Measurements from ENCODE around the gene FGFR4. TPM values are rescaled to one million over a fixed set of nuclear protein-coding genes. Genes with fewer than 3 reads are reported as not detected.
A peak's percentile ranks its signal among the peaks of the same experiment; 100 is the strongest.

The FGFR4 gene
- total RNA-seq, 1 donor from 2014 or later, result 1.7 TPM

GRCh38 chr5:177096162-177097015 lies 9.7 kb downstream of the FGFR4 start:
- Mint-ChIP-seq H3K27ac (ENCODE audit: unreplicated experiment) (no peak overlapping the region), H3K4me1 (ENCODE audit: unreplicated experiment) (peaks cover 30% of the 10 kb centered on the region), H3K27me3 (ENCODE audit: unreplicated experiment) (no peaks in the 10 kb centered on the region), H3K9me3 (ENCODE audit: unreplicated experiment) (no peaks in the 10 kb centered on the region), H3K36me3 (ENCODE audit: unreplicated experiment) (no peaks in the 10 kb centered on the region), H3K4me3 (ENCODE audit: unreplicated experiment) (no peak overlapping the region)
- no peak for DNase-seq (ENCODE audit: extremely low spot score, unreplicated experiment)
- TF ChIP-seq CTCF (IDR thresholded peaks at IDR 0.05), result no peak

- Mint-ChIP-seq H3K36me3 (ENCODE audit: unreplicated experiment) (no peaks in the 10 kb centered on the region), H3K4me3 (ENCODE audit: unreplicated experiment) (no peak overlapping the region), H3K4me1 (ENCODE audit: unreplicated experiment) (peaks cover 30% of the 10 kb centered on the region), H3K27me3 (ENCODE audit: unreplicated experiment) (no peaks in the 10 kb centered on the region), H3K9me3 (ENCODE audit: unreplicated experiment) (no peaks in the 10 kb centered on the region), H3K27ac (ENCODE audit: unreplicated experiment) (no peak overlapping the region)
- DNase-seq (ENCODE audit: extremely low spot score, unreplicated experiment), result no peak
- TF ChIP-seq CTCF (IDR thresholded peaks at IDR 0.05), result no peak
These were observed 10.6 kb downstream of the FGFR4 start for GRCh38 chr5:177097016-177097985.

- H3K9me3 Mint-ChIP-seq (ENCODE audit: unreplicated experiment), result no peaks in the 10 kb centered on the region
- peaks cover 30% of the 10 kb centered on the region for H3K4me1 Mint-ChIP-seq (ENCODE audit: unreplicated experiment)
- TF ChIP-seq CTCF (IDR thresholded peaks at IDR 0.05), result no peak
- no peak overlapping the region for H3K4me3 Mint-ChIP-seq (ENCODE audit: unreplicated experiment)
- H3K36me3 Mint-ChIP-seq (ENCODE audit: unreplicated experiment), result no peaks in the 10 kb centered on the region
- no peak for DNase-seq (ENCODE audit: extremely low spot score, unreplicated experiment)
- H3K27me3 Mint-ChIP-seq (ENCODE audit: unreplicated experiment), result no peaks in the 10 kb centered on the region
- H3K27ac Mint-ChIP-seq (ENCODE audit: unreplicated experiment), result no peak overlapping the region
These were observed 11.4 kb downstream of the FGFR4 start for GRCh38 chr5:177098120-177098469.

- TF ChIP-seq CTCF (IDR thresholded peaks at IDR 0.05), result no peak
- Mint-ChIP-seq H3K4me3 (ENCODE audit: unreplicated experiment) (no peak overlapping the region), H3K27me3 (ENCODE audit: unreplicated experiment) (no peaks in the 10 kb centered on the region), H3K9me3 (ENCODE audit: unreplicated experiment) (no peaks in the 10 kb centered on the region), H3K4me1 (ENCODE audit: unreplicated experiment) (peaks cover 30% of the 10 kb centered on the region), H3K27ac (ENCODE audit: unreplicated experiment) (peak overlapping the region; percentile 71), H3K36me3 (ENCODE audit: unreplicated experiment) (no peaks in the 10 kb centered on the region)
- DNase-seq (ENCODE audit: extremely low spot score, unreplicated experiment), result no peak
These were observed 11.9 kb downstream of the FGFR4 start for GRCh38 chr5:177098470-177099141.

Data from osteocyte (in vitro differentiated cells).